GM23338 (cell line): ENCODE data around the gene ARMC9. TPM values are rescaled to one million over a fixed set of nuclear protein-coding genes. Genes with fewer than 3 reads are reported as not detected.

Experiments used
- ATAC-seq: fragments of 200-7000 bp; cut with Tn5 transposase; 3 replicates; pipeline ENCODE4 v1.9.1; 2020
- DNase-seq: peaks from one replicate; pipeline ENCODE4 v3.0.0-alpha.2; 2015; ENCODE audit warnings: low spot score
- H2AFZ ChIP-seq: fragments of 200-600 bp; sonication (generic); 2 replicates; pipeline ENCODE4 v1.8.0; 2016; ENCODE audit warnings: antibody characterized with exemption, mild to moderate bottlenecking, moderate library complexity
- H3F3A ChIP-seq: fragments of 200-600 bp; sonication (generic); replicated peaks from 2 replicates; pipeline ENCODE4 v1.8.0; 2017; ENCODE audit warnings: antibody characterized with exemption, mixed run types, low read depth
- H3K27ac ChIP-seq: fragments of 200-600 bp; sonication (generic); 2 replicates; pipeline ENCODE4 v1.6.1; 2016; ENCODE audit warnings: low read depth
- H3K27me3 ChIP-seq: fragments of 200-600 bp; sonication (generic); 2 replicates; pipeline ENCODE4 v1.8.0; 2016; ENCODE audit warnings: mild to moderate bottlenecking, mixed run types, moderate library complexity; ENCODE audit not compliant: insufficient read depth
- H3K36me3 ChIP-seq: fragments of 200-600 bp; sonication (generic); 2 replicates; pipeline ENCODE4 v1.8.0; 2016; ENCODE audit warnings: mild to moderate bottlenecking; ENCODE audit not compliant: insufficient read depth
- H3K4me1 ChIP-seq: fragments of 200-600 bp; sonication (generic); 2 replicates; pipeline ENCODE4 v1.8.0; 2016; ENCODE audit warnings: mild to moderate bottlenecking, moderate library complexity; ENCODE audit not compliant: insufficient read depth
- H3K4me2 ChIP-seq: fragments of 200-600 bp; sonication (generic); 2 replicates; pipeline ENCODE4 v1.7.1; 2017; ENCODE audit warnings: mixed run types
- H3K4me3 ChIP-seq: fragments of 200-600 bp; sonication (generic); 2 replicates; pipeline ENCODE4 v1.6.1; 2016; ENCODE audit warnings: mixed run types
- H3K79me2 ChIP-seq: fragments of 200-600 bp; sonication (generic); replicated peaks from 2 replicates; pipeline ENCODE4 v1.8.0; 2017; ENCODE audit warnings: mild to moderate bottlenecking; ENCODE audit not compliant: insufficient read depth
- H3K9me2 ChIP-seq: fragments of 200-600 bp; sonication (generic); 2 replicates; pipeline ENCODE4 v1.8.0; 2017; ENCODE audit not compliant: insufficient read depth
- H4K20me1 ChIP-seq: fragments of 200-600 bp; sonication (generic); replicated peaks from 2 replicates; pipeline ENCODE4 v1.8.0; 2017; ENCODE audit warnings: mild to moderate bottlenecking; ENCODE audit not compliant: insufficient read depth
- H3K27ac Mint-ChIP-seq: 2 replicates; pipeline ENCODE4 v1.8.0; 2020; ENCODE audit warnings: inconsistent platforms, mild to moderate bottlenecking, moderate library complexity, mixed read lengths
- H3K27me3 Mint-ChIP-seq: 3 replicates; pipeline ENCODE4 v1.8.0; 2022; ENCODE audit warnings: low read depth, mild to moderate bottlenecking, moderate library complexity, mixed read lengths, inconsistent platforms; ENCODE audit not compliant: insufficient read depth, poor library complexity
- H3K36me3 Mint-ChIP-seq: 3 replicates; pipeline ENCODE4 v1.8.0; 2021; ENCODE audit warnings: low read depth, mild to moderate bottlenecking, inconsistent platforms, moderate library complexity, mixed read lengths
- H3K4me1 Mint-ChIP-seq: 3 replicates; pipeline ENCODE4 v1.8.0; 2020; ENCODE audit warnings: mild to moderate bottlenecking, inconsistent platforms, mixed read lengths
- H3K4me3 Mint-ChIP-seq: 3 replicates; pipeline ENCODE4 v1.8.0; 2021; ENCODE audit warnings: moderate library complexity, mild to moderate bottlenecking, inconsistent platforms, mixed read lengths
- H3K9me3 Mint-ChIP-seq: 3 replicates; pipeline ENCODE4 v1.8.0; 2020; ENCODE audit warnings: moderate library complexity, mild to moderate bottlenecking, inconsistent platforms, mixed read lengths
- CTCF ChIP-seq, 2 experiments: fragments of 200-600 bp in 1 of 2; sonication (generic) in 1 of 2; conservative IDR thresholded peaks; 2 replicates each; pipeline versions ENCODE4 v1.5.1 to v1.6.1; 2016 to 2017; ENCODE audit warnings: antibody characterized with exemption in 2 of 2, low read depth in 2 of 2, mild to moderate bottlenecking in 2 of 2, moderate library complexity in 1 of 2
- JUNB ChIP-seq: IDR thresholded peaks from one replicate; pipeline ENCODE4 v1.6.1; 2016; ENCODE audit warnings: antibody characterized with exemption; ENCODE audit not compliant: unreplicated experiment
- NANOG ChIP-seq: IDR thresholded peaks from 2 replicates; pipeline ENCODE4 v1.6.1; 2016; ENCODE audit warnings: antibody characterized with exemption, borderline replicate concordance
- POLR2AphosphoS5 ChIP-seq: IDR thresholded peaks from 2 replicates; pipeline ENCODE4 v1.6.1; 2016; ENCODE audit warnings: antibody characterized with exemption, low read depth
- REST ChIP-seq: IDR thresholded peaks from one replicate; pipeline ENCODE4 v1.6.1; 2018; ENCODE audit warnings: antibody characterized with exemption; ENCODE audit not compliant: unreplicated experiment
- STAT1 ChIP-seq: IDR thresholded peaks from one replicate; pipeline ENCODE4 v1.6.1; 2016; ENCODE audit warnings: antibody characterized with exemption; ENCODE audit not compliant: unreplicated experiment
- ZNF331 ChIP-seq: fragments of 250-450 bp; sonication (Bioruptor Pico); IDR thresholded peaks from 2 replicates; pipeline ENCODE4 v1.5.0; 2020; ENCODE audit warnings: low read depth, mild to moderate bottlenecking, moderate library complexity
- polyA plus RNA-seq: library from polyadenylated mRNA; unstranded; fragments of >200 nt; fragmentation: Nextera tagmentation; extraction: Ambion mirVana; gene quantifications from 2 replicates; pipeline ENCODE4 v1.2.1, GENCODE V29; 2016
- total RNA-seq: library from RNA; depleted of rRNA; stranded (reverse); fragments of >200 nt; shearing (Covaris generic); gene quantifications from 2 replicates; pipeline ENCODE4 v1.2.3, GENCODE V29; 2014
- TF ChIP-seq, protein P1 (sequence below): IDR thresholded peaks from 2 replicates; pipeline ENCODE4 v1.6.1; 2016; ENCODE audit warnings: antibody characterized with exemption
- TF ChIP-seq, protein P2 (sequence below): fragments of 250-450 bp; sonication (Bioruptor Pico); IDR thresholded peaks from 2 replicates; pipeline ENCODE4 v1.5.0; 2020; ENCODE audit warnings: mild to moderate bottlenecking, moderate library complexity

Gene ARMC9
- total and polyA plus RNA-seq, 2 experiments from 2014 or later, result 29.2 to 56.0 TPM

DNA sequence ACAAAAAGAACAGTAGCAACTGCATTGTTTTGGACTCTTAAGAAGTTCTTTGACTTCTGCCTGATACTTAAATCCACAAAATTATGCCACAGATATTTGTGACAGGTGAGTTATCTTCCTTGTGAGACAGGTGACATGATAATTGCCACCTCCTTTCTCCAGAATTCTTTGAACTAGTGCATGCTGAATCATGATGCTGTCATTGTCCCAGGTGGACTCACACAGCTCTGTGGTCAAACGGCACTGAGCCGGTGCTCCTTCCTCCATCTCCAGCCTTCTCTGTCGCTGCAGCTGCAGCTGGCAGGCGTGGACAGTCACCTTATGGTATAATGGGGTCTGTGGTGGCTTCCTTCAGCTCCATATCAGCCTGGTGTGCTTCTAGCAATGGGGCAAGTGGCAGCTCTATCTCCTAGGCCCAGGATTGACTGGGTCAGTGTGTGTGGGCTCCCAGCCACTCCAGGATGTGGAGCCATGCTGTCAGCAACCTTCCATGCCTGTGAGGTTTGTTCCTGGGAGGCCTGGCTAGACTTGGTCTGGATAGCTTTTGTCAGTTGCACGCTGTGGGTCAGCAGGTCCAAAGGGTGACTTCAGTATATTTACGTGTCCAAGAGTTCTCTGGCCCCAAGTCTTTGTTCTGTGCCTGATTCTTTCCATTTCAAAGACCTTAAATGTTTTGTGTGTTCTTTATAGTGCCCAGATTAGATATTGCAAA is 15.7 kb downstream of the ARMC9 start:
- no peak overlapping the region for H2AFZ ChIP-seq
- H3K36me3 ChIP-seq, result peaks cover 29% of the 10 kb centered on the region
- no peaks in the 10 kb centered on the region for H3K9me2 ChIP-seq
- no peaks in the 10 kb centered on the region for H3K27me3 Mint-ChIP-seq
- no peaks in the 10 kb centered on the region for H3K79me2 ChIP-seq
- DNase-seq (no peak), ATAC-seq (no peak)
- H3K27me3 ChIP-seq, result no peaks in the 10 kb centered on the region
- no peaks in the 10 kb centered on the region for H3K9me3 Mint-ChIP-seq
- H3K4me1 ChIP-seq, result no peaks in the 10 kb centered on the region
- H4K20me1 ChIP-seq, result no peaks in the 10 kb centered on the region
- no peak for TF ChIP-seq ZNF331 (CRISPR knock-in tag)
- TF ChIP-seq REST, result no peak
- no peak for TF ChIP-seq POLR2AphosphoS5
- no peak for TF ChIP-seq NANOG
- TF ChIP-seq, protein P1, sequence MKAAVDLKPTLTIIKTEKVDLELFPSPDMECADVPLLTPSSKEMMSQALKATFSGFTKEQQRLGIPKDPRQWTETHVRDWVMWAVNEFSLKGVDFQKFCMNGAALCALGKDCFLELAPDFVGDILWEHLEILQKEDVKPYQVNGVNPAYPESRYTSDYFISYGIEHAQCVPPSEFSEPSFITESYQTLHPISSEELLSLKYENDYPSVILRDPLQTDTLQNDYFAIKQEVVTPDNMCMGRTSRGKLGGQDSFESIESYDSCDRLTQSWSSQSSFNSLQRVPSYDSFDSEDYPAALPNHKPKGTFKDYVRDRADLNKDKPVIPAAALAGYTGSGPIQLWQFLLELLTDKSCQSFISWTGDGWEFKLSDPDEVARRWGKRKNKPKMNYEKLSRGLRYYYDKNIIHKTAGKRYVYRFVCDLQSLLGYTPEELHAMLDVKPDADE, result no peak
- no peak for TF ChIP-seq STAT1
- TF ChIP-seq CTCF (conservative IDR thresholded peaks at IDR 0.05; ENCODE audit: low read depth in 2 of 2), result no peak
- TF ChIP-seq JUNB, result no peak
- TF ChIP-seq, protein P2, sequence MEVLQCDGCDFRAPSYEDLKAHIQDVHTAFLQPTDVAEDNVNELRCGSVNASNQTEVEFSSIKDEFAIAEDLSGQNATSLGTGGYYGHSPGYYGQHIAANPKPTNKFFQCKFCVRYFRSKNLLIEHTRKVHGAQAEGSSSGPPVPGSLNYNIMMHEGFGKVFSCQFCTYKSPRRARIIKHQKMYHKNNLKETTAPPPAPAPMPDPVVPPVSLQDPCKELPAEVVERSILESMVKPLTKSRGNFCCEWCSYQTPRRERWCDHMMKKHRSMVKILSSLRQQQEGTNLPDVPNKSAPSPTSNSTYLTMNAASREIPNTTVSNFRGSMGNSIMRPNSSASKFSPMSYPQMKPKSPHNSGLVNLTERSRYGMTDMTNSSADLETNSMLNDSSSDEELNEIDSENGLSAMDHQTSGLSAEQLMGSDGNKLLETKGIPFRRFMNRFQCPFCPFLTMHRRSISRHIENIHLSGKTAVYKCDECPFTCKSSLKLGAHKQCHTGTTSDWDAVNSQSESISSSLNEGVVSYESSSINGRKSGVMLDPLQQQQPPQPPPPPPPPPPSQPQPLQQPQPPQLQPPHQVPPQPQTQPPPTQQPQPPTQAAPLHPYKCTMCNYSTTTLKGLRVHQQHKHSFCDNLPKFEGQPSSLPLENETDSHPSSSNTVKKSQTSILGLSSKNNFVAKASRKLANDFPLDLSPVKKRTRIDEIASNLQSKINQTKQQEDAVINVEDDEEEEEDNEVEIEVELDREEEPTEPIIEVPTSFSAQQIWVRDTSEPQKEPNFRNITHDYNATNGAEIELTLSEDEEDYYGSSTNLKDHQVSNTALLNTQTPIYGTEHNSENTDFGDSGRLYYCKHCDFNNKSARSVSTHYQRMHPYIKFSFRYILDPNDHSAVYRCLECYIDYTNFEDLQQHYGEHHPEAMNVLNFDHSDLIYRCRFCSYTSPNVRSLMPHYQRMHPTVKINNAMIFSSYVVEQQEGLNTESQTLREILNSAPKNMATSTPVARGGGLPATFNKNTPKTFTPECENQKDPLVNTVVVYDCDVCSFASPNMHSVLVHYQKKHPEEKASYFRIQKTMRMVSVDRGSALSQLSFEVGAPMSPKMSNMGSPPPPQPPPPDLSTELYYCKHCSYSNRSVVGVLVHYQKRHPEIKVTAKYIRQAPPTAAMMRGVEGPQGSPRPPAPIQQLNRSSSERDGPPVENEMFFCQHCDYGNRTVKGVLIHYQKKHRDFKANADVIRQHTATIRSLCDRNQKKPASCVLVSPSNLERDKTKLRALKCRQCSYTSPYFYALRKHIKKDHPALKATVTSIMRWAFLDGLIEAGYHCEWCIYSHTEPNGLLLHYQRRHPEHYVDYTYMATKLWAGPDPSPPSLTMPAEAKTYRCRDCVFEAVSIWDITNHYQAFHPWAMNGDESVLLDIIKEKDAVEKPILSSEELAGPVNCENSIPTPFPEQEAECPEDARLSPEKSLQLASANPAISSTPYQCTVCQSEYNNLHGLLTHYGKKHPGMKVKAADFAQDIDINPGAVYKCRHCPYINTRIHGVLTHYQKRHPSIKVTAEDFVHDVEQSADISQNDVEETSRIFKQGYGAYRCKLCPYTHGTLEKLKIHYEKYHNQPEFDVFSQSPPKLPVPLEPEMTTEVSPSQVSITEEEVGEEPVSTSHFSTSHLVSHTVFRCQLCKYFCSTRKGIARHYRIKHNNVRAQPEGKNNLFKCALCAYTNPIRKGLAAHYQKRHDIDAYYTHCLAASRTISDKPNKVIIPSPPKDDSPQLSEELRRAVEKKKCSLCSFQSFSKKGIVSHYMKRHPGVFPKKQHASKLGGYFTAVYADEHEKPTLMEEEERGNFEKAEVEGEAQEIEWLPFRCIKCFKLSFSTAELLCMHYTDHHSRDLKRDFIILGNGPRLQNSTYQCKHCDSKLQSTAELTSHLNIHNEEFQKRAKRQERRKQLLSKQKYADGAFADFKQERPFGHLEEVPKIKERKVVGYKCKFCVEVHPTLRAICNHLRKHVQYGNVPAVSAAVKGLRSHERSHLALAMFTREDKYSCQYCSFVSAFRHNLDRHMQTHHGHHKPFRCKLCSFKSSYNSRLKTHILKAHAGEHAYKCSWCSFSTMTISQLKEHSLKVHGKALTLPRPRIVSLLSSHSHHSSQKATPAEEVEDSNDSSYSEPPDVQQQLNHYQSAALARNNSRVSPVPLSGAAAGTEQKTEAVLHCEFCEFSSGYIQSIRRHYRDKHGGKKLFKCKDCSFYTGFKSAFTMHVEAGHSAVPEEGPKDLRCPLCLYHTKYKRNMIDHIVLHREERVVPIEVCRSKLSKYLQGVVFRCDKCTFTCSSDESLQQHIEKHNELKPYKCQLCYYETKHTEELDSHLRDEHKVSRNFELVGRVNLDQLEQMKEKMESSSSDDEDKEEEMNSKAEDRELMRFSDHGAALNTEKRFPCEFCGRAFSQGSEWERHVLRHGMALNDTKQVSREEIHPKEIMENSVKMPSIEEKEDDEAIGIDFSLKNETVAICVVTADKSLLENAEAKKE (CRISPR knock-in tag), result no peak
- H3K4me2 ChIP-seq, result no peak overlapping the region
- H3K27ac ChIP-seq, result no peak overlapping the region
- H3K36me3 Mint-ChIP-seq, result peaks cover 52% of the 10 kb centered on the region
- no peak overlapping the region for H3K4me3 ChIP-seq
- no peaks in the 10 kb centered on the region for H3F3A ChIP-seq
- no peaks in the 10 kb centered on the region for H3K4me1 Mint-ChIP-seq
- H3K27ac Mint-ChIP-seq, result no peak overlapping the region
- H3K4me3 Mint-ChIP-seq, result no peak overlapping the region
